CD4-positive, alpha-beta T cell treated with Interferon gamma for 1 hour (primary cell): ENCODE results near the gene ZNF638.

Experiments
- DNase-seq: peaks from one replicate; pipeline ENCODE4 v3.0.0-alpha.2; 2020

Gene ZNF638

GRCh38 chr2:71333619-71334018 is 2.0 kb downstream of the ZNF638 start:
- no peak for DNase-seq

- no peak for DNase-seq
These were observed 4.8 kb downstream of the ZNF638 start for GRCh38 chr2:71336384-71336783.

GRCh38 chr2:71336802-71337201 is 5.2 kb downstream of the ZNF638 start:
- DNase-seq: no peak

- no peak for DNase-seq
These were observed 6.2 kb downstream of the ZNF638 start for GRCh38 chr2:71337776-71338175.

GRCh38 chr2:71339685-71340084 is 8.1 kb downstream of the ZNF638 start:
- no peak for DNase-seq

- no peak for DNase-seq
These were observed 8.6 kb downstream of the ZNF638 start for GRCh38 chr2:71340176-71340575.

GRCh38 chr2:71341645-71342044 is 10.1 kb downstream of the ZNF638 start:
- no peak for DNase-seq

- DNase-seq: no peak
These were observed 14.5 kb downstream of the ZNF638 start for GRCh38 chr2:71346065-71346464.

- DNase-seq: no peak
These were observed 15.9 kb downstream of the ZNF638 start for GRCh38 chr2:71347517-71347916.

- DNase-seq: no peak
These were observed 16.7 kb downstream of the ZNF638 start for GRCh38 chr2:71348302-71348701.

GRCh38 chr2:71353248-71353647 is 21.7 kb downstream of the ZNF638 start:
- DNase-seq: no peak

GRCh38 chr2:71358931-71359671 is 27.5 kb downstream of the ZNF638 start:
- DNase-seq: no peak

- no peak for DNase-seq
These were observed 28.9 kb downstream of the ZNF638 start for GRCh38 chr2:71360434-71360975.

GRCh38 chr2:71361631-71362030 is 30.0 kb downstream of the ZNF638 start:
- no peak for DNase-seq

GRCh38 chr2:71362447-71362846 is 30.9 kb downstream of the ZNF638 start:
- DNase-seq: no peak

- no peak for DNase-seq
These were observed 38.4 kb downstream of the ZNF638 start for GRCh38 chr2:71370015-71370414.

GRCh38 chr2:71372042-71372441 is 40.5 kb downstream of the ZNF638 start:
- DNase-seq: no peak

- no peak for DNase-seq
These were observed 47.5 kb downstream of the ZNF638 start for GRCh38 chr2:71379086-71379485.

GRCh38 chr2:71380665-71381064 is 49.1 kb downstream of the ZNF638 start:
- no peak for DNase-seq

- no peak for DNase-seq
These were observed 53.4 kb downstream of the ZNF638 start for GRCh38 chr2:71385012-71385411.

GRCh38 chr2:71388214-71388613 is 56.6 kb downstream of the ZNF638 start:
- DNase-seq: no peak

- no peak for DNase-seq
These were observed 57.9 kb downstream of the ZNF638 start for GRCh38 chr2:71389384-71390072.

- DNase-seq: no peak
These were observed 61.6 kb downstream of the ZNF638 start for GRCh38 chr2:71393216-71393615.

GRCh38 chr2:71395471-71395870 is 63.9 kb downstream of the ZNF638 start:
- no peak for DNase-seq
